Measurements from ENCODE around the gene ACHE.

Gene ACHE

DNA sequence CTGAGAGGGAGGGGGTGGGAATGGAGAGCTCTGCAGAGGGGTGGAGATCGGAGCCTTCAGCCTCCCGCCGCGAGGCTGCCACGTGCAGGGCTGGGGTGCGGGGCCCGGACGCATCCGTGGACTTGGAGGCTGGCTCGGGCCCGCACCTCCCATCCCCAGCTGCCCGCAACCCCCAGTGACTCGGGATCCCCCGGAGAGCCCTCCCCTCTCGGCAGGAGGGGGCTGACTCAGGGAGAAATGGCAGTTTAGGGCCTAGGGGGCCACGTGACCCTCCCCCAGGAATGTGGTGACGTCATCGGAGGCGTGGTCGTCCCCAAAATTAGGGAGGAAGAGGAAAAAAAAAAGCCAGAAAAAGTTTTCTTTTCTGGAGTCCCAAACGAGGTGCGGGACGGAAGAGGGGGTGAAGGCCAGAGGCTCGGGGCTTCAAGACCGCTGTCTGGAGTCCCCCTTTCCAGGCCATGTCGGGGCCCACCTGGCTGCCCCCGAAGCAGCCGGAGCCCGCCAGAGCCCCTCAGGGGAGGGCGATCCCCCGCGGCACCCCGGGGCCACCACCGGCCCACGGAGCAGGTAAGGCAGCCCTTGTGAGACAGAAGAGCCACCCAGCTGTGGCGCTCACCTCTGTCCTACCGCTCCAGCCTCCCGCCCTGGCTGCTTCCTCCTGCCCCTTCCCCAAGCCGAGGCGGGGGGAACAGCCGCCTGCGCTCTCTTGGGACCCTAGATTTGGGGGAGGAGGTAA lies 28.5 kb downstream of the ACHE start, which contains the start of gene TRIP6:
TSS of gene TRIP6 (plus strand) at position 348 of the 736 bp plus-strand sequence. CDS start at position 459, 111 bp downstream.
- peaks cover 50% of the 10 kb centered on the region for H3K36me3 ChIP-seq (ENCODE audit: control insufficient read depth, insufficient read depth, low read length)
- peak within 1 kb of the TSS; percentile 98 for H3K9ac ChIP-seq (ENCODE audit: low read length)
- H3K4me3 ChIP-seq (ENCODE audit: low read depth, low read length), result peak within 1 kb of the TSS; percentile 97
- no peaks in the 10 kb centered on the region for H3K9me3 ChIP-seq (ENCODE audit: control insufficient read depth, insufficient read depth, low read depth, low read length)
- H3K4me1 ChIP-seq (ENCODE audit: control insufficient read depth, insufficient read depth, low read length), result peaks cover 14% of the 10 kb centered on the region
- H3K27ac ChIP-seq (ENCODE audit: low read depth, low read length), result peak within 1 kb of the TSS; percentile 99
- H3K27me3 ChIP-seq (ENCODE audit: control insufficient read depth, insufficient read depth, low read length), result no peaks in the 10 kb centered on the region

DNA sequence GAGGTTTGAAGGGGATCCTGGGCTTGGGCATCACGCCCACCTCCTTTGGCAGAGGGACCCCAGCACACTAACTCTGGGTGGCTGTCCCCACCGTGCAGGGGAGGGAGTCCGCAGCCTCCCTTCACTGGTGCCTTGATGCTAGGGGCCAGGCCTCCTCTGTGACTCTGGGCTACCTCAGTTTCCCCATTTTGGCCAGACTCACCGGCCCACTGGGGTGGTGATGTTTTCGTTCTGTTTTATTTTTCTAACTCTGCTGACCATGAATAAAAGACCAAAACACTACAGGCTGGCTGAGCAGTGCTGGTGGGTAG lies 29.0 kb downstream of the ACHE start:
- H3K27me3 ChIP-seq (ENCODE audit: control insufficient read depth, insufficient read depth, low read length), result no peaks in the 10 kb centered on the region
- peak overlapping the region; percentile 99 for H3K27ac ChIP-seq (ENCODE audit: low read depth, low read length)
- peaks cover 46% of the 10 kb centered on the region for H3K36me3 ChIP-seq (ENCODE audit: control insufficient read depth, insufficient read depth, low read length)
- H3K9me3 ChIP-seq (ENCODE audit: control insufficient read depth, insufficient read depth, low read depth, low read length), result no peaks in the 10 kb centered on the region
- peak overlapping the region; percentile 98 for H3K9ac ChIP-seq (ENCODE audit: low read length)
- peak overlapping the region; percentile 97 for H3K4me3 ChIP-seq (ENCODE audit: low read depth, low read length)
- peaks cover 14% of the 10 kb centered on the region for H3K4me1 ChIP-seq (ENCODE audit: control insufficient read depth, insufficient read depth, low read length)

DNA sequence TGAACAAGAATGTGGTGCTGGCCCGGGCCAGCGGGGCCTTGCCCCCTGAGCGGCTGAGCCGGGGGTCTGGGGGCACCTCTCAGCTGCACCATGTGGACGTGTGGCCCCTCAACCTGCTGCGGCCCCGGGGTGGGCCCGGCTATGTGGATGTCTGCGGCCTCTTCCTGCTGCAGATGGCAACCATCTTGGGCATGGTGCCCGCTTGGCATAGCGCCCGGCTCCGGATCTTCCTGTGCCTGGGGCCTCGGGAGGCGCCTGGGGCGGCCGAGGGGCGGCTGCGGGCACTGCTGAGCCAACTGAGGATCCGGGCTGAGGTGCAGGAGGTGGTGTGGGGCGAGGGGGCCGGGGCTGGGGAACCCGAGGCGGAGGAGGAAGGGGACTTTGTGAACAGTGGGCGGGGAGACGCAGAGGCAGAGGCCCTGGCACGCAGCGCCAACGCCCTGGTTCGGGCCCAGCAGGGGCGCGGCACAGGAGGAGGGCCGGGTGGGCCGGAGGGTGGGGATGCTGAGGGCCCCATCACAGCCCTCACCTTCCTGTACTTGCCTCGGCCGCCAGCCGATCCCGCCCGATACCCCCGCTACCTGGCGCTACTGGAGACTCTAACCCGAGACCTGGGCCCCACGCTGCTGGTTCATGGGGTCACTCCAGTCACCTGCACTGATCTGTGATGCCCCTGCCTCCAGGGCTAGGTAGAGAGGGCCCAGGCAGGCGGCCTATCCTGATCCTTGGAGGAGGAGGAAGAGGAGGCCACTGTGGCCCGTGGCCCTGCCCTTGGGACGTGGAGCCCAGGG lies 29.6 kb downstream of the ACHE start:
- no peaks in the 10 kb centered on the region for H3K9me3 ChIP-seq (ENCODE audit: control insufficient read depth, insufficient read depth, low read depth, low read length)
- peak overlapping the region; percentile 98 for H3K9ac ChIP-seq (ENCODE audit: low read length)
- H3K27me3 ChIP-seq (ENCODE audit: control insufficient read depth, insufficient read depth, low read length), result no peaks in the 10 kb centered on the region
- peaks cover 46% of the 10 kb centered on the region for H3K36me3 ChIP-seq (ENCODE audit: control insufficient read depth, insufficient read depth, low read length)
- peak overlapping the region; percentile 97; the same call in 1 of the 2 replicates for H3K4me3 ChIP-seq (ENCODE audit: low read depth, low read length)
- peaks cover 14% of the 10 kb centered on the region for H3K4me1 ChIP-seq (ENCODE audit: control insufficient read depth, insufficient read depth, low read length)
- peak overlapping the region; percentile 99; the same call in 1 of the 2 replicates for H3K27ac ChIP-seq (ENCODE audit: low read depth, low read length)

DNA sequence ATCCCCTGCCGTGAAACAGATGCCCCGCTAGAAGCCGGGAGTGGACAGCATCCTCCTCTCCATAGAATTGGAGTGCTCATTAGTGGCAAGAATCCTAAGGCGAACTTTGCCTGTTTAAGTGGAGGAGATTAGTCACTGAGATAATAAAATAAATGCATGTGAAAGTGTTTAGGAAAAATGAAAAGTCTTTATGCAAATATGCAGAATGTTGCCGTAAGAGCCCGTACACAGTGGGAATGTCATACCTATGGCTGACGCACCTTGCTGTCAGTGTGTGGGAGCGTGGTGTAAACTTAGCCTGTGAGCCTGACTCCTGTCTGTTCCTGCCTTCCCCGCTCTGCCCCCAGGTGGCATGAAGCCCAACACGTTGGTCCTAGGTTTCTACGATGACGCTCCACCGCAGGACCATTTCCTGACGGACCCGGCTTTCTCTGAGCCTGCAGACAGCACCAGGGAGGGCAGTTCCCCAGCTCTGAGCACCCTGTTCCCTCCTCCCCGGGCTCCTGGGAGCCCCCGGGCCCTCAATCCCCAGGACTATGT lies 30.2 kb downstream of the ACHE start:
- H3K4me3 ChIP-seq (ENCODE audit: low read depth, low read length), result no peak overlapping the region
- H3K36me3 ChIP-seq (ENCODE audit: control insufficient read depth, insufficient read depth, low read length), result peaks cover 46% of the 10 kb centered on the region
- peaks cover 14% of the 10 kb centered on the region for H3K4me1 ChIP-seq (ENCODE audit: control insufficient read depth, insufficient read depth, low read length)
- H3K27ac ChIP-seq (ENCODE audit: low read depth, low read length), result no peak overlapping the region
- H3K27me3 ChIP-seq (ENCODE audit: control insufficient read depth, insufficient read depth, low read length), result no peaks in the 10 kb centered on the region
- no peaks in the 10 kb centered on the region for H3K9me3 ChIP-seq (ENCODE audit: control insufficient read depth, insufficient read depth, low read depth, low read length)
- H3K9ac ChIP-seq (ENCODE audit: low read length), result no peak overlapping the region

DNA sequence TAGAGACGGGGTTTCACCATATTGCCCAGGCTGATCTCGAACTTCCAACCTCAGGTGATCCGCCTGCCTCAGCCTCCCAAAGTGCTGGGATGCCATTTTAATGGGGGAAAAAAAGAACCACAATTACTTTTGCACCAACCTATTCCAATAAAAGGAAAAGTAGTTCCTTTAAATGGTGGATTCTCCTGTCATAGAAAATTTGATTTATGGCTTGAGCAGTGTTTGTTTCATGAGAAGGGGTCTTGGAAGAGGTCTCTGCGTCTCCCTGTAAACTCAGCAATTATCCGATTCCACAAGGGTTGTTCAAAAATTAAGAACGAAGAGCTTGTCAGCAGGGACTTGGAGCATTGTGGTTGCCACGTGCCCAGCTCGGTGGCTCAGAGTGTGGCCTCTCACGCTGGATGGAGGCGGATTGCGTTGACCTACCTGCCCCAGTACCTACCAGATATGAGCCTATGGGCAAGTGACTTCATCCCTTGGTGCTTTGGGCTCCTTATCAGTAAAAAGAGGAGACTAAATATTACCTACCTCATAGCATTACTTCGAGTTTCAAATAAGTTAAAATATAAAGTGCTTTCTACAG lies 31.3 kb downstream of the ACHE start:
- H3K4me3 ChIP-seq (ENCODE audit: low read depth, low read length), result no peak overlapping the region
- H3K36me3 ChIP-seq (ENCODE audit: control insufficient read depth, insufficient read depth, low read length), result peaks cover 45% of the 10 kb centered on the region
- peaks cover 14% of the 10 kb centered on the region for H3K4me1 ChIP-seq (ENCODE audit: control insufficient read depth, insufficient read depth, low read length)
- H3K9ac ChIP-seq (ENCODE audit: low read length), result no peak overlapping the region
- no peaks in the 10 kb centered on the region for H3K27me3 ChIP-seq (ENCODE audit: control insufficient read depth, insufficient read depth, low read length)
- H3K9me3 ChIP-seq (ENCODE audit: control insufficient read depth, insufficient read depth, low read depth, low read length), result no peaks in the 10 kb centered on the region
- no peak overlapping the region for H3K27ac ChIP-seq (ENCODE audit: low read depth, low read length)

DNA sequence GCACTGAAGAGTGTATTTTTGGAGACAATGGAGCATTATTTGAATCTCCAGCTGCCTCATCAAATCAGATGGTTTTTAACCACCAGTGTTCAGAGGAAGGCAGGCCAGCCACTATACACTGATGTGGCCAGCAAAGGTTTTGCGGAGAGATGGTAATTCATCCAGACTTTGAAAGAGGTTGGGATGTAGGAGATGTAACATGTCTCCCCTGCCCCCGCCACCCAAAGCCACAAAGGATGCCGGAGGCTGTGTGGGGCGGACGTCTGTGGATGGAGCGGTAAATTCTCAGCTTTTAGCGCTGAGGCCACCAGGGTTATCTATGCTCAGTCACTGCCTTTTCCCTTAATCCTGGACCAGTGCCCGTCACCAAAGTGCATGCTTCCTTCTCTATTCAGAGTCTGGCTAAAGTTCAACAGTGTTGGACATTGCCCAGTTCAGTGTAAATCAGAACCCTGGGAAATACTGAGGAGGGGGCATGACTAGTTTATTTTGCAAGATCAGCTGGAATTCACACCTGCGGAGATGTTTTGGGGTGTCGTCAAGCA lies 32.2 kb downstream of the ACHE start:
- H3K4me1 ChIP-seq (ENCODE audit: control insufficient read depth, insufficient read depth, low read length), result peaks cover 14% of the 10 kb centered on the region
- H3K27ac ChIP-seq (ENCODE audit: low read depth, low read length), result no peak overlapping the region
- H3K9me3 ChIP-seq (ENCODE audit: control insufficient read depth, insufficient read depth, low read depth, low read length), result no peaks in the 10 kb centered on the region
- no peak overlapping the region for H3K9ac ChIP-seq (ENCODE audit: low read length)
- no peaks in the 10 kb centered on the region for H3K27me3 ChIP-seq (ENCODE audit: control insufficient read depth, insufficient read depth, low read length)
- H3K4me3 ChIP-seq (ENCODE audit: low read depth, low read length), result no peak overlapping the region
- peaks cover 44% of the 10 kb centered on the region for H3K36me3 ChIP-seq (ENCODE audit: control insufficient read depth, insufficient read depth, low read length)

DNA sequence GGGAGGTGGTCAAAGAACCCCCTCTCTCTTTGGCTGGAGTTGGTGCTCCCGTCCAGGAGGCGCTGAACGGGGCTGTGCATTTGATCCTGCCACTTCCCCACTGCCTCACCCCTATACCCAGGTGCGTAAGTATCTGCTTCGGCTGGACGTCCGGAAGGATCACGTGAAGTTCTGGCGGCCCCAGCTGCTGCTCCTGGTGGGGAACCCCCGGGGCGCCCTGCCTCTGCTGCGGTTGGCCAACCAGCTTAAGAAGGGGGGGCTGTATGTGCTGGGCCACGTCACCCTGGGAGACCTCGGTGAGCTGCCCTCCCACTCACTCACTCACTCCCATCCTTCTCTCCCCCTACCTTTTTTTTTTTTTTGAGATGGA lies 34.1 kb downstream of the ACHE start:
- peak overlapping the region; percentile 48; the same call in 1 of the 2 replicates for H3K27ac ChIP-seq (ENCODE audit: low read depth, low read length)
- H3K9ac ChIP-seq (ENCODE audit: low read length), result no peak overlapping the region
- no peaks in the 10 kb centered on the region for H3K27me3 ChIP-seq (ENCODE audit: control insufficient read depth, insufficient read depth, low read length)
- H3K36me3 ChIP-seq (ENCODE audit: control insufficient read depth, insufficient read depth, low read length), result peaks cover 40% of the 10 kb centered on the region
- H3K9me3 ChIP-seq (ENCODE audit: control insufficient read depth, insufficient read depth, low read depth, low read length), result no peaks in the 10 kb centered on the region
- H3K4me1 ChIP-seq (ENCODE audit: control insufficient read depth, insufficient read depth, low read length), result peaks cover 6% of the 10 kb centered on the region
- no peak overlapping the region for H3K4me3 ChIP-seq (ENCODE audit: low read depth, low read length)

DNA sequence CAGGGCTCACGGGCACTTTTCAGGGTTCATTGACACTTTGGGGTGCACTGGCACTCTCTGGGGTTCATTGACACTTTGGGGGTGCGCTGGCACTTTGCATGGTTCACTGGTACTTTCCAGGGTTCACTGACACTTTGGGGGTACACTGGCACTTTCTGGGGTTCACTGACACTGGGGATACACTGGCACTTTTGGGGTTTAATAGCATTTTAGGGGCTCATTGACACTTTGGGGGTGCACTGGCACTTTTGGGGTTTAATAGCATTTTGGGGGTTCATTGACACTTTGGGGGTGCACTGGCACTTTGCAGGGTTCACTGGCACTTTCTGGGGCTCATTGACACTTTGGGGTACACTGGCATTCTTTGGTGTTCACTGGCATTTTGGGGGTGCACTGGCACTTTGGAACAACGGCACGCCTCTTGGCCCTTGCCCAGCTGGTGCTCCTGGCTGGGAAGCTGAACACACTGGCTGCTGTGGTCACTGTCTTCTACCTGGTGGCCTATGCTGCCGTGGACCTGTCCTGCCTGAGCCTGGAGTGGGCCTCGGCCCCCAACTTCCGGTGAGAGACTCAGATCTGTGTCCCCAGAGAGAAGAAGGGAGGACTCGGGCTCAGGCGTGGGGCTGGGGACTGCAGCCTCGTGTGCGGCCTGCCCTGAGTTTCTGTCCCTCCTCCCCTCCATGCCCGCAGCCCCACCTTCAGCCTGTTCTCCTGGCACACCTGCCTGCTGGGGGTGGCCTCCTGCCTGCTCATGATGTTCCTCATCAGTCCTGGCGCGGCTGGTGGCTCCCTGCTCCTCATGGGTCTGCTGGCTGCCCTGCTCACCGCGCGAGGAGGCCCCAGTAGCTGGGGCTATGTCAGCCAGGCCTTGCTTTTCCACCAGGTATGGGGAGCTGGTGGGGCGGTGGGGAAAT lies 34.7 kb downstream of the ACHE start:
- Histone ChIP-seq H3K4me3 (ENCODE audit: low read depth, low read length) (no peak overlapping the region), H3K27me3 (ENCODE audit: control insufficient read depth, insufficient read depth, low read length) (no peaks in the 10 kb centered on the region), H3K9ac (ENCODE audit: low read length) (no peak overlapping the region), H3K27ac (ENCODE audit: low read depth, low read length) (no peak overlapping the region), H3K9me3 (ENCODE audit: control insufficient read depth, insufficient read depth, low read depth, low read length) (no peaks in the 10 kb centered on the region), H3K4me1 (ENCODE audit: control insufficient read depth, insufficient read depth, low read length) (peaks cover 3% of the 10 kb centered on the region; the same call in 1 of the 2 replicates), H3K36me3 (ENCODE audit: control insufficient read depth, insufficient read depth, low read length) (peaks cover 40% of the 10 kb centered on the region)

DNA sequence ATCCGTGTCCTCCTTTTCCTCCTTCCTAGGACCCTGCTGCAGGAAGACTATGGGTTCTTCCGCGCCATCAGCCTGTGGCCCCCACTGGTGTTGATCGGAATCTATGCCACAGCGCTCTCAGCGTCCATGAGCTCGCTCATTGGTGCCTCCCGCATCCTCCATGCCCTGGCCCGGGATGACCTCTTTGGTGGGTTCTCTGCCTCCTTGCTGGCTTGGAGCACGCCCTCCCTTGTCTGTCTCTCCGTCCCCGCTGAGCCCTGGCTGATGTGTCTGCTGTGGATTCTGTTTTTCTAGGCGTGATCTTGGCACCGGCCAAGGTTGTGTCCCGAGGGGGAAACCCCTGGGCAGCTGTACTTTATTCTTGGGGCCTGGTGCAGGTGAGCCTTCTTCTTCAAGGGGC lies 35.8 kb downstream of the ACHE start:
- Histone ChIP-seq H3K4me3 (ENCODE audit: low read depth, low read length) (no peak overlapping the region), H3K9me3 (ENCODE audit: control insufficient read depth, insufficient read depth, low read depth, low read length) (no peaks in the 10 kb centered on the region), H3K4me1 (ENCODE audit: control insufficient read depth, insufficient read depth, low read length) (peaks cover 3% of the 10 kb centered on the region; the same call in 1 of the 2 replicates), H3K36me3 (ENCODE audit: control insufficient read depth, insufficient read depth, low read length) (peaks cover 45% of the 10 kb centered on the region), H3K9ac (ENCODE audit: low read length) (no peak overlapping the region), H3K27me3 (ENCODE audit: control insufficient read depth, insufficient read depth, low read length) (no peaks in the 10 kb centered on the region), H3K27ac (ENCODE audit: low read depth, low read length) (no peak overlapping the region)

DNA sequence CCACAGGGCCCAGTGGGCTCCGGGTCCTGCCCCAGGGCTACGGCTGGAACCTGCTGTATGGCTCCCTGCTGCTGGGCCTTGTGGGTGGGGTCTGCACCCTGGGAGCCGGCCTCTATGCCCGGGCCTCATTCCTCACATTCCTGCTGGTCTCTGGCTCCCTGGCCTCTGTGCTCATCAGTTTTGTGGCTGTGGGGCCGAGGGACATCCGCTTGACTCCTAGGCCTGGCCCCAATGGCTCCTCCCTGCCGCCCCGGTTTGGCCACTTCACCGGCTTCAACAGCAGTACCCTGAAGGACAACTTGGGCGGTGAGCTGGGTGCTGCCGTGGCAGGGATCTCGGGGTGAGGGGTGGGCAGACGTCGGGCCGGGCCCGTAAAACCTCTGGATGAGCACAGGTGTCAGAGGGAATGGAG lies 38.8 kb downstream of the ACHE start:
- Histone ChIP-seq H3K9ac (ENCODE audit: low read length) (no peak overlapping the region), H3K9me3 (ENCODE audit: control insufficient read depth, insufficient read depth, low read depth, low read length) (no peaks in the 10 kb centered on the region), H3K27me3 (ENCODE audit: control insufficient read depth, insufficient read depth, low read length) (no peaks in the 10 kb centered on the region), H3K36me3 (ENCODE audit: control insufficient read depth, insufficient read depth, low read length) (peaks cover 31% of the 10 kb centered on the region), H3K4me3 (ENCODE audit: low read depth, low read length) (no peak overlapping the region), H3K27ac (ENCODE audit: low read depth, low read length) (no peak overlapping the region), H3K4me1 (ENCODE audit: control insufficient read depth, insufficient read depth, low read length) (peaks cover 7% of the 10 kb centered on the region; the same call in 1 of the 2 replicates)
